Measurements from ENCODE around the gene PLAAT4. TPM values are rescaled to one million over a fixed set of nuclear protein-coding genes. Genes with fewer than 3 reads are reported as not detected.

Gene PLAAT4
- total and polyA plus RNA-seq, 4 experiments from 2014 or later = 152 to 416 (median 277) TPM

DNA sequence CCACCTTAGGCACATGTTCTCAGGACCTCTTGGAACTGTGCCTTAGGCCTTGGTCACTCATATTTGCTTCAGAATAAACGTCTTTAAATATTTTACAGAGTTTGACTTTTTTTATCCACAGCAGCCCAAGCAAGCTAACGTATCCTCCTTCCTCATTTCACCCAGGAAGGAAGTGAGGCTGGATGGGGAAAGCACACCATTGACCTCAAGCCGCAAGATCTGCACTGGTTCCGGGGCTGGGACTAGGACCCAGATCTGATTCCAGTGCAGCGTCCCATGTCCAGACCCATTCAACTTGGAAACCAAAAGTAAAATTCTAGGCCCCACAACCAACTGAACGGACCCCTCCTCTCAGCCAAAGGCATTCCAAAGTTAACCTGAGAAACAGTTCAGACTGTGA lies 33.1 kb upstream of the PLAAT4 start:
- peaks cover 1 to 4% of the 10 kb centered on the region in 2 donors for H3K27me3 Mint-ChIP-seq
- peaks cover 2 to 30% (median 23%) of the 10 kb centered on the region in 8 donors for H3K9me3 Mint-ChIP-seq
- DNase-seq = no peak
- Histone ChIP-seq H3K4me3 (ENCODE audit: low read length in 2 of 2) (no peak overlapping the region), H3K4me1 (ENCODE audit: insufficient read depth, low read length) (peaks cover 20% of the 10 kb centered on the region), H3K27me3 (ENCODE audit: insufficient read depth, low read length) (no peaks in the 10 kb centered on the region), H3K36me3 (ENCODE audit: insufficient read depth, low read length) (no peaks in the 10 kb centered on the region), H3K9me3 (ENCODE audit: control insufficient read depth in 1 of 2, low read length in 2 of 2) (peaks cover 0 to 4% of the 10 kb centered on the region in 2 donors), H3K27ac (ENCODE audit: low read depth, low read length) (no peak overlapping the region)
- H3K36me3 Mint-ChIP-seq = peaks cover 0 to 16% of the 10 kb centered on the region in 2 donors
- intact Hi-C loops (cut with micrococcal nuclease) = no loop called here
- H3K27ac Mint-ChIP-seq = no peak overlapping the region
- peaks cover 3 to 18% (median 9%) of the 10 kb centered on the region in 4 donors for H3K4me1 Mint-ChIP-seq
- ChIA-PET POLR2A (ENCODE audit: partially characterized antibody) (no interaction called here), CTCF (ENCODE audit: partially characterized antibody) (no interaction called here)
- no peak overlapping the region for H3K4me3 Mint-ChIP-seq

DNA sequence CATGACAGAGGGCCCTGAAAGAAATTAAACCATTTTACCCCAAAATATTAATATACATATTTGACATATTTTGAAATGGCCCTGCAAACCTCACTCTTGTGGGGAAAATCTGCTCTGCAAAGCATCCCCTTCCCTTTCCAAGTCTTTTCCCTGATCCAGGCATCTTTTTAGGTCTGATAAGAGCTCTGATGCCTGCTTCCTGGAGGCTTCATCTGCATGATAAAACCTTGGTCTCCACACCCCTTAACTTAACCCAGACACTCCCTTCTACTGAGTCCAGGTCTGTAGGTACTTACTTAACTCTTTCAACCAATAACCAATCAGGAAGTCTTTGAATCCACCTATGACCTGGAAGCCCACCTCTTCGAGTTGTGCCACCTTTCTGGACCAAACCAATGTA lies 32.6 kb upstream of the PLAAT4 start:
- ChIA-PET POLR2A (ENCODE audit: partially characterized antibody) (no interaction called here), CTCF (ENCODE audit: partially characterized antibody) (interaction anchor here (1.0 kb wide), 2 partner anchors 25 to 33 kb away, joined by 3 to 6 read pairs; partner anchors contain the start of gene PLAAT4)

DNA sequence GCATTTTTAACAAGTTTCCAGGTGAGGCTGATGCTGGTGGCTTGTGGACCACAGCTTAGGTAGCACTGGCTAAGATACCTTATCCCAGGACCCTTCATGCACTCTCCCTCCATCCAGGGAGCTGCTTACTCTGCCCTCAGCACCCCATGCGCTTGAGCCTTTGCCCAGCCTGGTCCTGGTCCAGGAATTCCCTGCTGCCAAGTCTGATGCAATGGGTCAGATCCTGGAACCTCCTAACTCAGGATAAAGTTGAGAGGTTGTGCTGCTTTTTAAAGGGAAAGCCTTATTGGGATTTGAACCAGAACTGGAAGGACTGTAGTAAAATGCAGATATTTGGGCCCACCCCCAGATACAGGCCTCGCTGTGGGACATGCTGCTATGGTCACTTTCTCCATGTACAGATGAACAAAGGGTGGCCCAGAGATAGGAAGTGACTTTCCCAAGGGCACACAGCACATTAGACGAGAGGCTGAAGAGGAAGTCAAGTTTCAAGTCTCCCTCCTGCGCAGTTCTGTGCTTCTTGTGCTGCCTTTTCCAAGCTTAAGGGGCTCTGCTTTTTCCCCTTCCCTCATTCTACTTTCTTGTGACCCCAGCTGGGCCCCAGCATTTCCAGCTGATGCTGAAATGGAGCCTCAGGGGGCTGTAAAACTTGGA lies 31.5 kb upstream of the PLAAT4 start:
- H3K27ac ChIP-seq (ENCODE audit: low read depth, low read length) = no peak overlapping the region
- Mint-ChIP-seq H3K27me3 (no peaks in the 10 kb centered on the region), H3K27ac (no peak overlapping the region), H3K4me3 (no peak overlapping the region), H3K36me3 (peaks cover 0 to 7% of the 10 kb centered on the region in 2 donors), H3K9me3 (peaks cover 2 to 17% (median 12%) of the 10 kb centered on the region in 8 donors), H3K4me1 (peaks cover 3 to 18% (median 9%) of the 10 kb centered on the region in 4 donors)
- CTCF ChIA-PET (ENCODE audit: partially characterized antibody) = interaction anchor here (1.0 to 5.1 kb wide), 3 partner anchors 25 to 32 kb away, joined by 3 to 24 read pairs (median 6); partner anchors contain the start of gene PLAAT4
- intact Hi-C loops (cut with micrococcal nuclease) = no loop called here
- no peaks in the 10 kb centered on the region for H3K27me3 ChIP-seq (ENCODE audit: insufficient read depth, low read length)
- H3K9me3 ChIP-seq (ENCODE audit: control insufficient read depth in 1 of 2, low read length in 2 of 2) = no peaks in the 10 kb centered on the region
- no peak overlapping the region for H3K4me3 ChIP-seq (ENCODE audit: low read length in 2 of 2)
- POLR2A ChIA-PET (ENCODE audit: partially characterized antibody) = no interaction called here
- peaks cover 20% of the 10 kb centered on the region for H3K4me1 ChIP-seq (ENCODE audit: insufficient read depth, low read length)
- no peaks in the 10 kb centered on the region for H3K36me3 ChIP-seq (ENCODE audit: insufficient read depth, low read length)
- no peak for DNase-seq

More for the DNA sequence above, 32.6 kb upstream of the PLAAT4 start:
- H3K27ac ChIP-seq (ENCODE audit: low read depth, low read length) = no peak overlapping the region
- DNase-seq = no peak
- peaks cover 0 to 16% of the 10 kb centered on the region in 2 donors for H3K36me3 Mint-ChIP-seq
- H3K27ac Mint-ChIP-seq = peak overlapping the region in 1 of 7 donors; percentile 25
- intact Hi-C loops (cut with micrococcal nuclease) = no loop called here
- peaks cover 20% of the 10 kb centered on the region for H3K4me1 ChIP-seq (ENCODE audit: insufficient read depth, low read length)
- H3K27me3 Mint-ChIP-seq = no peaks in the 10 kb centered on the region
- H3K4me1 Mint-ChIP-seq = peaks cover 3 to 18% (median 9%) of the 10 kb centered on the region in 4 donors
- no peak overlapping the region for H3K4me3 ChIP-seq (ENCODE audit: low read length in 2 of 2)
- H3K36me3 ChIP-seq (ENCODE audit: insufficient read depth, low read length) = no peaks in the 10 kb centered on the region
- H3K9me3 ChIP-seq (ENCODE audit: control insufficient read depth in 1 of 2, low read length in 2 of 2) = peaks cover 0 to 4% of the 10 kb centered on the region in 2 donors
- no peaks in the 10 kb centered on the region for H3K27me3 ChIP-seq (ENCODE audit: insufficient read depth, low read length)
- H3K9me3 Mint-ChIP-seq = peaks cover 2 to 25% (median 22%) of the 10 kb centered on the region in 8 donors
- no peak overlapping the region for H3K4me3 Mint-ChIP-seq

DNA sequence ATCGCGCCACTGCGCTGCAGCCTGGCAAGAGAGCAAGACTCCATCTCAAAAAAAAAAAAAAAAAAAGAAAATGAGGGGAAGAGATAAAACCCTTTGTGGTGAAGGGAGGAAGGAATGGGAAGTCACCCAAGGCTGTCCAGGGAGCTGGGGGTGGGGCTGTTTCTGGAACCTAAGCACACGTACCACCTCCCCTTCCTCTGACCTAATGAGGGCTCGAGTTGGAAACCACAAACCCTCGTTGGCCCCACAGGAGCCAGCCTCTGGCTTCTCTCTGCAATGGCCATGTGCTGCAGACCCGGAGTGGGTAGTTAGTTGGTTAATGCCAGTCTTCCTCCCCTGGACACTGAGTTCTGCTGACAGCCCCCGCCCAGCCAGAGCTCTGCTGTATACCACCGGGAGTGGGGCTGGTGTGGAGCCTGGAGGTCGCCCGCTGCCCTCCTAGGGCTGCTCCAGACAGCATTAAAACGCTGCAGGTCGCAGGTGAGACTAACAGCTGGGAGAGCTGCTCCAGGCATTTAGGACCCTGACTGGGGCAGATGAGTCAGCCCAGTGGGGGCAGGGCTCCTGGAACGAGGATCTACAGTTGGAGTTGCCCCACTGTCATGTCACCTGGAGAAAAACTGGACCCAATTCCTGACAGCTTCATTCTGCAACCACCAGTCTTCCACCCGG lies 30.6 kb upstream of the PLAAT4 start, which contains the start of gene LGALS12:
Gene LGALS12, plus strand, starts transcription at position 228 of the 672 bp plus-strand sequence. Its CDS starts 375 bp downstream, at position 603.
- Mint-ChIP-seq H3K36me3 (no peaks in the 10 kb centered on the region), H3K4me1 (peaks cover 3 to 18% (median 9%) of the 10 kb centered on the region in 4 donors), H3K9me3 (peaks cover 0 to 8% (median 4%) of the 10 kb centered on the region in 8 donors), H3K27ac (peak within 1 kb of the TSS in 1 of 7 donors; percentile 23), H3K27me3 (no peaks in the 10 kb centered on the region), H3K4me3 (no peak within 1 kb of the TSS)
- no peak within 1 kb of the TSS for H3K4me3 ChIP-seq (ENCODE audit: low read length in 2 of 2)
- DNase-seq = no peak
- H3K36me3 ChIP-seq (ENCODE audit: insufficient read depth, low read length) = no peaks in the 10 kb centered on the region
- no peaks in the 10 kb centered on the region for H3K27me3 ChIP-seq (ENCODE audit: insufficient read depth, low read length)
- peaks cover 20% of the 10 kb centered on the region for H3K4me1 ChIP-seq (ENCODE audit: insufficient read depth, low read length)
- ChIA-PET CTCF (ENCODE audit: partially characterized antibody) (interaction anchor here (0.9 to 5.1 kb wide), 2 partner anchors 26 to 133 kb away, joined by 3 to 24 read pairs; no protein-coding TSS in a partner anchor), POLR2A (ENCODE audit: partially characterized antibody) (interaction anchor here (1.1 to 2.6 kb wide), 2 partner anchors 17 to 31 kb away, joined by 3 to 7 read pairs; partner anchors contain the start of gene PLAAT4)
- no peaks in the 10 kb centered on the region for H3K9me3 ChIP-seq (ENCODE audit: control insufficient read depth in 1 of 2, low read length in 2 of 2)
- H3K27ac ChIP-seq (ENCODE audit: low read depth, low read length) = no peak within 1 kb of the TSS
- intact Hi-C loops (cut with micrococcal nuclease) = no loop called here

DNA sequence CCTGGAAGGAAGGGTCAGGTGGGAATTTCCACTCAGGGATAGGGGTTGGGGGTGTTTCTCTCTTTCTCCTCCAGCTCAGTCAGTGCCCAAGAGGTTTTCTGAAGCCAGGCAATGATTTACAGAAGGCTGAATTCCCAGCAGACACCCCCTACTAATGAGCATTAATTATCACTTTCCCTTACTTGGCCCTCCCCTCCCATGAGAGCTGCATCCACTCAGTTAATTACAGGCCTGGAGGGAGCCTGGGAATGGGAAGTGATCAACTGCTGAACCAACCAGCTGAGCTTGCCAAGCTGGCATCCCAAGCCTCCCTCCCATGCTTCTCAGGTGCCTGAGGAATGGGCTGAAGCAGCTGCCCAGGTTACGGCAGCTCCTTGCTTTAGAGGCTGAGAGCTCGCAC lies 29.7 kb upstream of the PLAAT4 start:
- H3K27ac ChIP-seq (ENCODE audit: low read depth, low read length) = no peak overlapping the region
- CTCF ChIA-PET (ENCODE audit: partially characterized antibody) = interaction anchor here (0.9 to 5.1 kb wide), 2 partner anchors 27 to 132 kb away, joined by 3 to 24 read pairs; no protein-coding TSS in a partner anchor

DNA sequence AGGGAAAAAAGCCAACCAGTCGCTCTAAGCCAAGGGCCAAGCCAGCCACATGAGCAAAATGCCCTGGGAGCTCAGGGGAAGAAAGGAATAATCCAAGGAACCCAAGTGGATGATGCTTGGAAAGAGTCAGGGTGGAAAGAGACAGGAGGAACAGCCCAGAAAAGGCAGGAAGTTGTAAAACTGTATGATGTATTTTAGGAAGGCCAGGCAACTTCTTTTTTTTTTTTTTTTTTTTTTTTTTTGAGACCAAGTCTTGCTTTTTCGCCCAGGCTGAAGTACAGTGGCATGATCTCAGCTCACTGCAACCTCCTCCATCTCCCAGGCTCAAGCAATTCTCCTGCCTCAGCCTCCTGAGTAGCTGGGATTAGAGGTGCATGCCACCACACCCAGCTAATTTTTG lies 29.1 kb upstream of the PLAAT4 start:
- Mint-ChIP-seq H3K36me3 (no peaks in the 10 kb centered on the region), H3K4me3 (no peak overlapping the region), H3K4me1 (peaks cover 3 to 12% (median 6%) of the 10 kb centered on the region in 4 donors), H3K27ac (no peak overlapping the region), H3K27me3 (no peaks in the 10 kb centered on the region), H3K9me3 (peaks cover 0 to 2% (median 0%) of the 10 kb centered on the region in 8 donors)
- DNase-seq = no peak
- Histone ChIP-seq H3K4me3 (ENCODE audit: low read length in 2 of 2) (no peak overlapping the region), H3K9me3 (ENCODE audit: control insufficient read depth in 1 of 2, low read length in 2 of 2) (no peaks in the 10 kb centered on the region), H3K27ac (ENCODE audit: low read depth, low read length) (no peak overlapping the region), H3K4me1 (ENCODE audit: insufficient read depth, low read length) (peaks cover 14% of the 10 kb centered on the region), H3K36me3 (ENCODE audit: insufficient read depth, low read length) (no peaks in the 10 kb centered on the region), H3K27me3 (ENCODE audit: insufficient read depth, low read length) (no peaks in the 10 kb centered on the region)
- POLR2A ChIA-PET (ENCODE audit: partially characterized antibody) = interaction anchor here (1.5 to 2.6 kb wide), 2 partner anchors 12 to 30 kb away, joined by 3 to 7 read pairs; partner anchors contain the start of gene PLAAT4
- intact Hi-C loops (cut with micrococcal nuclease) = no loop called here
- CTCF ChIA-PET (ENCODE audit: partially characterized antibody) = interaction anchor here (0.9 to 5.1 kb wide), 7 partner anchors 11 to 151 kb away, joined by 3 to 24 read pairs (median 5); partner anchors contain the start of gene PLAAT4

More for the DNA sequence above, 29.7 kb upstream of the PLAAT4 start:
- H3K4me1 ChIP-seq (ENCODE audit: insufficient read depth, low read length) = peaks cover 20% of the 10 kb centered on the region
- H3K36me3 ChIP-seq (ENCODE audit: insufficient read depth, low read length) = no peaks in the 10 kb centered on the region
- H3K36me3 Mint-ChIP-seq = no peaks in the 10 kb centered on the region
- POLR2A ChIA-PET (ENCODE audit: partially characterized antibody) = interaction anchor here (1.1 to 2.6 kb wide), 3 partner anchors 12 to 30 kb away, joined by 3 to 7 read pairs (median 3); partner anchors contain the start of gene PLAAT4
- no peaks in the 10 kb centered on the region for H3K27me3 ChIP-seq (ENCODE audit: insufficient read depth, low read length)
- H3K4me3 Mint-ChIP-seq = no peak overlapping the region
- peaks cover 0 to 4% (median 2%) of the 10 kb centered on the region in 8 donors for H3K9me3 Mint-ChIP-seq
- H3K4me1 Mint-ChIP-seq = peaks cover 3 to 18% (median 9%) of the 10 kb centered on the region in 4 donors
- intact Hi-C loops (cut with micrococcal nuclease) = no loop called here
- no peaks in the 10 kb centered on the region for H3K27me3 Mint-ChIP-seq
- no peak overlapping the region for H3K4me3 ChIP-seq (ENCODE audit: low read length in 2 of 2)
- no peaks in the 10 kb centered on the region for H3K9me3 ChIP-seq (ENCODE audit: control insufficient read depth in 1 of 2, low read length in 2 of 2)
- no peak for DNase-seq
- peak overlapping the region in 1 of 7 donors; percentile 23 for H3K27ac Mint-ChIP-seq
